Stimulated activated CD4-positive, alpha-beta T cell treated with anti-CD3 and anti-CD28 coated beads, Interleukin-1b, Interleukin-23, amount 100 ng/mL, for 4 hours (primary cell): ENCODE data around the gene VWCE.

Experiments
- DNase-seq, 2 donors: peaks; one replicate each; pipeline ENCODE4 v3.0.0-alpha.2; 2020; ENCODE audit warnings: low read depth in 2 of 2

VWCE gene

DNA sequence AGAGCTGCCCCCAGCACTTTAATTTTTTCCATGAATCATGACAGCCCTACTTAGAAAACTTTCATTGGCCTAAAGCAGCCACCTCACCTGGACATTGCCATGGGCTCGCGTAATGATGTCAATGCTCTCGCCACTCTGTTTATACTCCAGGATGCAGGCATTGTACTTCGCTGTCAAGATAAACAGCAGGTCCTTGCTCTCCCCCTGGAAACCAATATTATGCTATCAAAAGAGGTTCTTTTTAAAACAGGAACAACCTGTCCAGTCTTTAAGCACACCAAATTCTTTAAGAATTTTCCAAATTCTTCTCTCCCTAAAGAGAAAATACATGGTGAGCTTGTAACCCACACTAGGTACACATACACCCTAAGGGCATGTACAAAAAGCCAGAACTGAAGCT, 34.8 kb upstream of the VWCE start:
- no peak for DNase-seq

DNA sequence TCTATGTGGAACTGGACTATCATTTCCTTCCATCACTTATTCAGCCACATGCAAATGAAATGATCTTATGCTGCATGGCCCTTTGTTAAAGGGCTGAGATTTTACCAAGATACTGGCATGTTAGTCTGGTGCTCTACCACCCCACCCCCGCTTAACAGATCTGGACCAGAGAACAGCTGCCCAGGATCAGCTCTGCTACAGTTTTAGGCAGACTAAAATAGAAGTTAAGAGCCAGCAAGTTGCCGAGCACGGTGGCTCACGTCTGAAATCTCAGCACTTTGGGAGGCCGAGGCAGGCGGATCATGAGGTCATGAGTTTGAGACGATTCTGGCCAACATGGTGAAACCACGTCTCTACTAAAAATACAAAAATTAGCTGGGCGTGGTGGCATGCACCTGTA, 33.2 kb upstream of the VWCE start:
- DNase-seq: no peak

DNA sequence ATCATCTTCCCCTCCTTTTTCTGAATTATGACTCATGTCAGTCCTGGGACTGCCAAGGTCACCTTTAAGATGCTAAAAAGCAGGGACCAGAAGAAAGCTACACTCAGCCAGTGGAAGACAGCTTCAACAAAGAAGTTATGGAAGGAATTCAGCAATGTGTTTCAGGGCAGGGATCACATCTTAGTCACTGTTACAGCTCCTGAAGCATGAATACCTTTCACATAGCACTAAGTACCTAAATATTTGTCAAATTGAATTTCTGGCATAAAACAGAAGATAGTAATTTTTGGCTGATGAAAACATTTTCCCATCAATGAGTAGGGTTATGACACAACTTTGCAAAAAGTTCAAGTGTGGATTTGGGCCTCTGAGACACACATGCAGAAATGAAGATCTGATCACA, 32.6 kb upstream of the VWCE start:
- no peak for DNase-seq

DNA sequence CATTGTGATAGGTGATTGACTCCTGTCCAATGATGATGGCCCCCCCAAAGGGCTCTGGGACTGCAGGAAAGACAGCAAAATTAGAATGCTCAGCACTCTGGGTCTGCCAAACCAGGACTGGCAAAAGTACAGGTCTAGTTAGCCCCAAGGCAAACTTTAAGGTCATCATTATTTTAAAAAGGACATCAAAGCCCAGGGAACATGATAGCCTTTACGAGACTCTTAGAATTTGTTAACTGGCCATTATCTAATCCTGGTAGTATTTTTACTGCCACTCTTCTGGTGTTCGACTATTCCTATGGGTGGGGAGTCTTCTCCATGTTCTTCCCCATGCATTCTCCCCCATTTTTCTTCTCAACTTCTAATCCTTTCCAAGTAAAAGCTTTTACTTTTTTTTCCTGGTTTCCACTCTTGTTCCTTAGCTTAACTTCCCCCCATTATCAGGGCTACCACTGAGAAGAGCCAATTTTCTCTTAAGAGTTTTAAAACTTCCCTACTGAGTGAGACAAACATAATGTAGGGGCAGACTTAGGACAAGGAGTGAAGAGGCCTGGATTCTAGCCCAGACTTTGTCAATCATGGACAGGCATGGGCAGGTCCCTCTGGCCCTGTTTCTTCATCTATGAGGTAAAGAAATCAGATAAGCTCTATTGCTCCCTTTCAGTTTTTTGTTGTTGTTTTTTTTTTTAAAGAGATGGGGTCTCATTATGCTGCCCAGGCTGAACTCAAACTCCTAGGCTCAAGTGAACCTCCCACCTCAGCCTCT, 30.7 kb upstream of the VWCE start:
- no peak for DNase-seq

- DNase-seq: no peak
Measured at GRCh38 chr11:61315260-61315659, 20.1 kb upstream of the VWCE start.

GRCh38 chr11:61310749-61311148, 15.6 kb upstream of the VWCE start:
- no peak for DNase-seq

- DNase-seq: no peak
Measured at GRCh38 chr11:61309739-61310138, 14.6 kb upstream of the VWCE start.

DNA sequence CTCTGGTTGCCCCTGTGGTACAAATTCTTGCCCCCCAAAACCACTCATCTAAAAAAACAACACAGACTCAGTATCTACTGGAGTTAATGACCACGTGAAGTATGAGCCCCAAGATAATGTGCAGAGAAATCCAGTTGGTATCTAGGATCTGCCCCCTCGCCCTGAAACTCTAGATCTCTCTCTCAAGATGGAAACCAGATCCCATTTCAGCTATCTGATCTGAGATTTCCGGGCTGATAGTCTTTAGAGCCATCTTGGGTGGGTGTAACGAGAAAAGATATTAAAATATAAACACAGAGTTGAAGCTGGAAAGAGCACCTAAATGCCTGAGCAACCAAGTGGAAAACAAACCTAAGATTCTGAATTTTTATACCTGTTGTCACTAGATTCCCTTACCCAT, 14.0 kb upstream of the VWCE start:
- DNase-seq: no peak

GRCh38 chr11:61307354-61307753, 12.2 kb upstream of the VWCE start:
- no peak for DNase-seq

DNA sequence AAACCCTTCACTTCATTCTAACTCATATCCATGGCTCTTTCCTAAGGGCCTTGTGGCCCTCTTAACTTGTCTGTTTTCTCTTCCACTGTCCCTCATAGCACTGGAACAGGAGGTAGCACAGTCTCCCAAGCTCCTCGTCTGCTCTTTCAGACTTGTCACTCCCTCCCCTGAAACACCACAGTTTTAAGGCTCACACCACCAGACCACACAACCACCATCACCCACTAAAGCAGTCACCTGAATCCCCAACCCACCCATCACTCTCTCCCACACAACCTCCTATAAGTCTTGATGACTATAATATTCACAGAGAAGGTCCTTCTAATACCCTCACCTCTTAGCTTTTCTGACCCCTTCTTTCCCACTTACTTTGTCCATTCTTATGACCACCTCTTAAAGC, 11.1 kb upstream of the VWCE start:
- DNase-seq: no peak

DNA sequence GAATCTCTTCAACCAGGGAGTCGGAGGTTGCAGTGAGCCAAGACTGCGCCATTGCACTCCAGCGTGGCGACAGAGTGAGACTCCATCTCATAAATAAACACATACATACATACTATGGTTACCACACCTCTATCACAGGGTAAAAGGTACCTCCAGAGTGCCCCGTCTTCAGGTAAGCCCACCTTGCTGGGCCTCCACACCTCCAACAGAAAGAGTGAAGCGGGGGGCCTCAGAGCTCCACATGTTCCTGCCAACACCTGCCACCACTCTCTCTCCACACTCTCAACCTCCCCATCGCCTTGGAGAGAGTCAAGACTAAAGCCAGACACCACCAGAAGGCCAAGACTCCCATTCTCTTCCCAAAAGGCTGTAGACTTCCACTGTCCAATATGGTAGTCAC, 10.3 kb upstream of the VWCE start:
- no peak for DNase-seq

- DNase-seq: no peak
Measured at GRCh38 chr11:61303725-61304124, 8.6 kb upstream of the VWCE start.

DNA sequence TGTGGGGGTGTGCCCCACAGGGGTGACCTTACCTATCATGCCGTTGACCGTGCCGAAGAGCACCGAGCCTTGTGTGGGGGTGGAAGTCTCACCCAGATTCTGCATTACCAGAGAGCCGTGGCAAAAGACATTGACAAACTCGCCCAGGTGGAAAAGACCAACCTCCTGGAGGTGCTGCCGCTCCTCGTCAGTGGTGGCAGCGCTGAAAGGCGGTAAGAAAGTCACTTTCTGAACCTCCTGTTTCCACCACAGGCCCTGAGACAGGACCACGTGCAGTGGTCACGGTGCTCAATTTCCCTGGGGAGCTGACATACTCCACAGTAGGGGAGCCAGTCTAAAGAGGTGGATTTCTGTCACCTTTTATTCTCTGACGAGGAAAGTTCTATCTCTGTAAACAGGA, 7.4 kb upstream of the VWCE start:
- no peak for DNase-seq

- no peak for DNase-seq
Measured at GRCh38 chr11:61298663-61299244, 3.6 kb upstream of the VWCE start.

GRCh38 chr11:61297746-61298145, 2.6 kb upstream of the VWCE start:
- DNase-seq: no peak

DNA sequence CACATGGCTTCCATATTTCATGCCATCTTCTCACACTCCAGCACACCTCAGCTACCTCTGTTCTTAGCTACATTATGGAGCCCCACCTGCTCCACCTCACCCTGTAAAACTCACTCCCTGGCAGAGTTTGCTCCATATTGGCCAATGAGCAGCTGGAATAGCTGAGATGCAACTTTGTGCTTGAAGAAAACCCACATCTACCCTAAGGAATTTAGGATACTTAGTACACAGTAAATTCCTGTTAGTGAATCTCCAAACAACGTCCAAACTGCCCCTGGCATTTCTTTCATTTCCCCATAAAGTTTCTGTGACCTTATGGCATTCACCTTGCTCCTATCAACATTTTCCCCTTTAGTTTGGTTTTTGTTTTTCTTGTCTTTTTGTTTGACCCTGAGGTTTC, 2.2 kb upstream of the VWCE start:
- DNase-seq: no peak

GRCh38 chr11:61295596-61295926, 445 bp upstream of the VWCE start:
- DNase-seq: peak in 1 of 2 donors; percentile 8

GRCh38 chr11:61293867-61294716, 1.0 kb downstream of the VWCE start:
- DNase-seq: peak; percentile 18 to 52

DNA sequence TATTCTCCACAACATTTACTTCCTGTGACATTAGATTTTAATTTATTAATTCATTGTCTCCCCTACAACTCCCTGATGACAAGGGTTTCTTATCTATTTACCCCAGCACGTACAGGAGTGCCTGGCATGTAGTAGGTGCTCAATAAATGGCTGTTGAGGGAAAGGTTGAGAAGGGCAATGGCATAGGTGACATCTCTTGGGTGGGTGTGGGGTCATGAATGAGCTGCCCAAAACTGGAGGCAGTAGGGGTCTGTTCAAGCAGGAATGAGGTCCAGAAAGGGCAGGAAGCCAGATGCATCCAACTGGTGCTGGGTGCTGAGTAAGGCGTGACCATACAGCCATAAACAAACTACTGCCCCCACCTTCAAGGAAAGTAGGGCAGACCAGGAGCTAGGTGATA, 2.8 kb downstream of the VWCE start:
- no peak for DNase-seq

- DNase-seq: no peak
Measured at GRCh38 chr11:61290905-61291690, 4.0 kb downstream of the VWCE start.

DNA sequence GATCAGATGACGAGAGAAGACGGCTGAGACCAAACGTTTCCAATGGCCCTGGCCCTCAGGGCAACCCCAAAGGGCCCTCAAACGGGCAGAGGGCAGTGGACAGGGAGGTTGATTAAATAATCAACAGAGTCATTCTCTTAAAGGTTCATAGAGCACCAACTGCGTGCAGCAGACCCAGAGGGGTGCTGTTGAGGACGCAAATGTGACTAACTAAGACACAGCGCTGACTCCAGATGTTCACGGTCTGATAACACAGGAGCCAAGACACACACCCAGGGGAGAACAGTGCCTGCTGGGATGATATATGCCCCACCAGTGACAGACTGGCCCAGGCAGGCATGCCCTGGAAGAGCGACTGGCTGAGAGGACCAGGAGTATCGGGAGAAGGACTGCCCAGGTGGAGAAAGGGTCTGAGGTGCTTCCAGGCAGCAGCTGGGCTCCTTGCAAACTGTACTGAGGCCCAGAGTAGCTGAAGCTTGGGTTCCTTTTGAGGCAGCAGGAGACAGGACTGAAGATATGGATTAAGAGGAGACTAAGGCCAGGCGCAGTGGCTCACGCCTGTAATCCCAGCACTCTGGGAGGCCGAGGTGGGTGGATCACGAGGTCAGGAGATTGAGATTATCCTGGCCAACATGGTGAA, 7.7 kb downstream of the VWCE start:
- DNase-seq: no peak

DNA sequence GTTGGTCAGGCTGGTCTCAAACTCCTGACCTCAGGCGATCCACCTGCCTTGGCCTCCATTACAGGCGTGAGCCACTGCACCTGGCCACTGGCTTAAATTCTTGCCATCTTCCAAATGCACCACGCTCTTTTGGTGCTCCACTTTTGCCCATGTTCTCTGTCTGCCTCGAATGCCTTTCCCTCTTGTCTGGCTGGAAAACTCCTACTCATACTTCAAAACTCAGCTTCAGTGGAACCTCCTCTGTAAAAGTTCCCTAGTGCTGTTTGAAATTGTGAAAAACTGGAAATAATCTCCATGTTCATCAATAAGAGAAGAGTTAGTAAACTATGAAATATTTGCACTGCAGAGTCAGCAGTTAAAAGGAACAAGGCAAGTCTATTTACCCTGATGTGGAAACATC, 11.5 kb downstream of the VWCE start:
- DNase-seq: no peak
